Keratinocyte (primary cell): ENCODE measurements around the gene DMD. TPM values are rescaled to one million over a fixed set of nuclear protein-coding genes. Genes with fewer than 3 reads are reported as not detected.

Experiments
- DNase-seq: peaks from one replicate; pipeline ENCODE4 v3.0.0-alpha.2; 2011; ENCODE audit warnings: low read depth, missing footprints, low spot score
- FAIRE-seq: peaks from 2 replicates; lab custom pipeline; 2011; peaks lifted over from hg19 to GRCh38; lab: Jason Lieb, UNC
- H2AFZ ChIP-seq: 2 replicates; pipeline ENCODE4 v1.6.0; 2012; ENCODE audit warnings: low read length, control low read depth, inconsistent platforms; ENCODE audit not compliant: control insufficient read depth
- H3K27ac ChIP-seq: 2 replicates; pipeline ENCODE4 v1.5.1; 2011; ENCODE audit warnings: low read length; ENCODE audit not compliant: control insufficient read depth, insufficient read depth
- H3K27me3 ChIP-seq: 3 replicates; pipeline ENCODE4 v1.6.0; 2011; ENCODE audit warnings: low read length; ENCODE audit not compliant: control insufficient read depth, insufficient read depth; ENCODE audit errors: extremely low read depth
- H3K36me3 ChIP-seq, 2 experiments: 2 replicates in 1 of 2; 3 replicates in 1 of 2; pipeline ENCODE4 v1.5.1; 2011; ENCODE audit warnings: low read length in 2 of 2, mild to moderate bottlenecking in 1 of 2; ENCODE audit not compliant: control insufficient read depth in 2 of 2, insufficient read depth in 2 of 2; ENCODE audit errors: extremely low read depth in 1 of 2
- H3K4me1 ChIP-seq: 3 replicates; pipeline ENCODE4 v1.5.1; 2011; ENCODE audit warnings: low read length; ENCODE audit not compliant: control insufficient read depth, insufficient read depth; ENCODE audit errors: extremely low read depth
- H3K4me2 ChIP-seq: 3 replicates; pipeline ENCODE4 v1.6.0; 2011; ENCODE audit warnings: low read depth, low read length; ENCODE audit not compliant: control insufficient read depth, insufficient read depth; ENCODE audit errors: extremely low read depth
- H3K4me3 ChIP-seq, 3 experiments: fragments of 200-600 bp in 1 of 3; sonication (generic) in 1 of 3; 2 replicates in 2 of 3; 3 replicates in 1 of 3; pipeline ENCODE4 v1.5.1; 2011 to 2016; ENCODE audit warnings: low read length in 3 of 3, mild to moderate bottlenecking in 3 of 3, control low read depth in 2 of 3, inconsistent platforms in 1 of 3, low read depth in 1 of 3, mixed read lengths in 1 of 3, mixed run types in 1 of 3, moderate library complexity in 1 of 3; ENCODE audit not compliant: control insufficient read depth in 2 of 3, insufficient read depth in 2 of 3; ENCODE audit errors: extremely low read depth in 1 of 3
- H3K79me2 ChIP-seq: 2 replicates; pipeline ENCODE4 v1.6.0; 2012; ENCODE audit warnings: low read length; ENCODE audit not compliant: control insufficient read depth, insufficient read depth
- H3K9ac ChIP-seq: 3 replicates; pipeline ENCODE4 v1.6.0; 2011; ENCODE audit warnings: low read length; ENCODE audit not compliant: control insufficient read depth, insufficient read depth; ENCODE audit errors: extremely low read depth
- H3K9me1 ChIP-seq: 3 replicates; pipeline ENCODE4 v1.6.0; 2011; ENCODE audit warnings: low read length; ENCODE audit not compliant: control insufficient read depth, insufficient read depth; ENCODE audit errors: extremely low read depth
- H3K9me3 ChIP-seq: 2 replicates; pipeline ENCODE4 v1.5.1; 2012; ENCODE audit warnings: low read depth, low read length; ENCODE audit not compliant: control insufficient read depth
- H4K20me1 ChIP-seq: 3 replicates; pipeline ENCODE4 v1.6.0; 2011; ENCODE audit warnings: low read length; ENCODE audit not compliant: control insufficient read depth, insufficient read depth; ENCODE audit errors: extremely low read depth
- EZH2 ChIP-seq: IDR thresholded peaks from one replicate; pipeline ENCODE4 v1.6.1; 2012; ENCODE audit warnings: inconsistent platforms, mild to moderate bottlenecking, low read length, moderate library complexity
- dilution Hi-C: fragments of 300-500 bp; cut with MboI; formaldehyde crosslinking; loops from one replicate; pipeline ENCODE4 v1.7.0; 2020; ENCODE audit warnings: low sequenced_read_pairs; ENCODE audit not compliant: extremely low pct_ligation_motif_present
- polyA plus RNA-seq, 5 experiments: library from polyadenylated mRNA; depleted of rRNA in 3 of 5; stranded (reverse) in 3 of 5; stranded (forward) in 1 of 5; unstranded in 1 of 5; fragments of >200 nt; gene quantifications; 1 replicate in 1 of 5; 2 replicates in 3 of 5; 3 replicates in 1 of 5; pipeline versions ENCODE4 v1.2.1 to v1.2.3, GENCODE V29; 2011 to 2012; ENCODE audit warnings: missing spikeins in 2 of 5, low read depth in 1 of 5, low replicate concordance in 1 of 5
- TF ChIP-seq, protein P1 (sequence below), 3 experiments: IDR thresholded peaks in 1 of 3; conservative IDR thresholded peaks in 1 of 3; optimal IDR thresholded peaks in 1 of 3; 2 replicates in 2 of 3; 3 replicates in 1 of 3; pipeline versions ENCODE3 to v1.5.1; 2011; ENCODE audit warnings: low read length in 3 of 3, mild to moderate bottlenecking in 3 of 3, moderate library complexity in 2 of 3, control low read depth in 1 of 3, inconsistent platforms in 1 of 3; ENCODE audit not compliant: insufficient read depth in 2 of 3; ENCODE audit errors: extremely low read depth in 1 of 3

DMD gene
- polyA plus RNA-seq, 1 donor (not counting 4 experiments of a cell fraction or from before 2014, with no cell fraction given): 8.9 TPM

DNA sequence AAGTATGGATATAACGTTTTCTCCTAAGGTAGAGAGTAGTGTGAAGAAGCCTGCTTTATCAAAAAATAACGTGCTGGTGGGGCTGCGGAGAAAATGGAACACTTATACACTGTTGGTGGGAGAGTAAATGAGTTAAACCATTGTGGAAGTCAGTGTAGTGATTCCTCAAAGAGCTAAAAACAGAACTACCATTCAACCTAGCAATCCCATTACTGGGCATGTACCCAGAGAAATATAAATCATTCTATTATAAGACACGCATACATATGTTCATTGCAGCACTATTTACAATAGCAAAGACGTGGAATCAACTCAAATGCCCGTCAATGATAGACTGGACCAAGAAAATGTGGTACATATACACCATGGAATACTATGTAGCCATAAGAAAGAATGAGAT is 196.4 kb downstream of the DMD start:
- Histone ChIP-seq H3K36me3 (no peaks in the 10 kb centered on the region), H3K27me3 (no peaks in the 10 kb centered on the region), H3K27ac (no peak overlapping the region), H2AFZ (no peak overlapping the region), H3K4me3 (no peak overlapping the region), H3K4me2 (no peak overlapping the region), H3K9me3 (no peaks in the 10 kb centered on the region), H4K20me1 (no peaks in the 10 kb centered on the region), H3K9me1 (no peaks in the 10 kb centered on the region), H3K4me1 (no peaks in the 10 kb centered on the region), H3K79me2 (no peaks in the 10 kb centered on the region), H3K9ac (no peak overlapping the region)
- TF ChIP-seq, protein P1, sequence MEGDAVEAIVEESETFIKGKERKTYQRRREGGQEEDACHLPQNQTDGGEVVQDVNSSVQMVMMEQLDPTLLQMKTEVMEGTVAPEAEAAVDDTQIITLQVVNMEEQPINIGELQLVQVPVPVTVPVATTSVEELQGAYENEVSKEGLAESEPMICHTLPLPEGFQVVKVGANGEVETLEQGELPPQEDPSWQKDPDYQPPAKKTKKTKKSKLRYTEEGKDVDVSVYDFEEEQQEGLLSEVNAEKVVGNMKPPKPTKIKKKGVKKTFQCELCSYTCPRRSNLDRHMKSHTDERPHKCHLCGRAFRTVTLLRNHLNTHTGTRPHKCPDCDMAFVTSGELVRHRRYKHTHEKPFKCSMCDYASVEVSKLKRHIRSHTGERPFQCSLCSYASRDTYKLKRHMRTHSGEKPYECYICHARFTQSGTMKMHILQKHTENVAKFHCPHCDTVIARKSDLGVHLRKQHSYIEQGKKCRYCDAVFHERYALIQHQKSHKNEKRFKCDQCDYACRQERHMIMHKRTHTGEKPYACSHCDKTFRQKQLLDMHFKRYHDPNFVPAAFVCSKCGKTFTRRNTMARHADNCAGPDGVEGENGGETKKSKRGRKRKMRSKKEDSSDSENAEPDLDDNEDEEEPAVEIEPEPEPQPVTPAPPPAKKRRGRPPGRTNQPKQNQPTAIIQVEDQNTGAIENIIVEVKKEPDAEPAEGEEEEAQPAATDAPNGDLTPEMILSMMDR (optimal IDR thresholded peaks at IDR 0.05 in 1 of 3, IDR thresholded peaks at IDR 0.05 in 1 of 3, conservative IDR thresholded peaks at IDR 0.05 in 1 of 3; ENCODE audit: extremely low read depth in 1 of 3, insufficient read depth in 2 of 3, low read length in 3 of 3): no peak
- TF ChIP-seq EZH2: no peak
- FAIRE-seq (no peak), DNase-seq (no peak)
- dilution Hi-C loops: no loop called here

DNA sequence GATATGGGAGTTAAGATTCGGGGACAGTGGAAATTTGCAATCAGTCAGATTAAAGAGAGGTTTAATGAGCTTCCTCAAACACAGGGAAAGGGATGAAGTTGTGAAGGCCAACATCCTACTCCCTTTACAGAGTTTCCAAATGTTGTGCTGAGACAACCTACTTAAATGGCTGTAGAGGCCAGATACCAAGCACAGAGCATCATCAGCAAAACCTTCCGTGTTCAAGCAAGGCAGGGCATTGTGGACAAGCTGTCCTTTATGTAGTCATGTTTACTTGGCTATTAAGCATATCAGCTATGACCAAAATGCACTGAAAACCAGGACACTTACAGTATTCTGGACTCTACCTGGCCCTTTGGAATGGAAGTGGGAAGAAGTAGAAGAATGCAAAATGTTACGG is 197.3 kb downstream of the DMD start:
- FAIRE-seq (no peak), DNase-seq (no peak)
- Histone ChIP-seq H3K27ac (no peak overlapping the region), H3K4me3 (no peak overlapping the region), H3K27me3 (no peaks in the 10 kb centered on the region), H3K9me1 (no peaks in the 10 kb centered on the region), H3K4me1 (no peaks in the 10 kb centered on the region), H2AFZ (no peak overlapping the region), H3K9me3 (peaks cover 2% of the 10 kb centered on the region), H3K9ac (no peak overlapping the region), H3K36me3 (no peaks in the 10 kb centered on the region), H3K4me2 (no peak overlapping the region), H3K79me2 (no peaks in the 10 kb centered on the region), H4K20me1 (no peaks in the 10 kb centered on the region)
- no peak for TF ChIP-seq EZH2
- dilution Hi-C loops: no loop called here

DNA sequence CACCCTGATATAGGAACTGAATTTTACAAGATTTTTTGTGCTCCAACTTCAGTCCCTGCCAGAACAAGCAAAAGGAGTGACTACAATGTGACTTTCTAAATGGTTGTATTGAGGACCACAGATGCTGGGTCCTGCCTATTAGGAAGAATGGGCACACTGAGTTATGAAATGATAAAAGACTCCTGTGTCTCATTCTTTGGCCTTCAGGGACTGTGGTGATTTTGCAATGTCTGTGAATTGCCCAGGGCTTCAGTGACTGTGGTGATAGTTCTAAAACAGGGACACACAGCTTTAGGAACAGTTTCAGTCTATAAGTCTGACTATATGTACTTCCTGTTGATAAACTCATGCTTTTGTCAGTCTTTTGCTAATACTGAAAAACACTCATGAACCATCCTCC is 210.2 kb downstream of the DMD start:
- Histone ChIP-seq H3K9me3 (no peaks in the 10 kb centered on the region), H3K79me2 (no peaks in the 10 kb centered on the region), H3K9ac (no peak overlapping the region), H3K27me3 (no peaks in the 10 kb centered on the region), H3K4me3 (no peak overlapping the region), H2AFZ (no peak overlapping the region), H3K4me1 (no peaks in the 10 kb centered on the region), H3K9me1 (no peaks in the 10 kb centered on the region), H4K20me1 (no peaks in the 10 kb centered on the region), H3K36me3 (no peaks in the 10 kb centered on the region), H3K27ac (no peak overlapping the region), H3K4me2 (no peak overlapping the region)
- dilution Hi-C loops: no loop called here
- FAIRE-seq (no peak), DNase-seq (no peak)
- TF ChIP-seq, protein P1 (optimal IDR thresholded peaks at IDR 0.05 in 1 of 3, IDR thresholded peaks at IDR 0.05 in 1 of 3, conservative IDR thresholded peaks at IDR 0.05 in 1 of 3; ENCODE audit: extremely low read depth in 1 of 3, insufficient read depth in 2 of 3, low read length in 3 of 3): no peak
